Activated naive CD8-positive, alpha-beta T cell (primary cell): ENCODE measurements around the gene RPS10.

Experiments
- H3K27ac Mint-ChIP-seq: one replicate; pipeline ENCODE4 v1.8.0; 2021; ENCODE audit warnings: mixed read lengths
- H3K27me3 Mint-ChIP-seq: one replicate; pipeline ENCODE4 v1.8.0; 2021; ENCODE audit warnings: mixed read lengths
- H3K36me3 Mint-ChIP-seq: one replicate; pipeline ENCODE4 v1.8.0; 2021; ENCODE audit warnings: mixed read lengths
- H3K4me1 Mint-ChIP-seq: one replicate; pipeline ENCODE4 v1.8.0; 2021; ENCODE audit warnings: low read depth, mixed read lengths
- H3K4me3 Mint-ChIP-seq: one replicate; pipeline ENCODE4 v1.8.0; 2021; ENCODE audit warnings: mild to moderate bottlenecking, mixed read lengths
- H3K9me3 Mint-ChIP-seq: one replicate; pipeline ENCODE4 v1.8.0; 2021; ENCODE audit warnings: low read depth, mixed read lengths

The RPS10 gene

DNA sequence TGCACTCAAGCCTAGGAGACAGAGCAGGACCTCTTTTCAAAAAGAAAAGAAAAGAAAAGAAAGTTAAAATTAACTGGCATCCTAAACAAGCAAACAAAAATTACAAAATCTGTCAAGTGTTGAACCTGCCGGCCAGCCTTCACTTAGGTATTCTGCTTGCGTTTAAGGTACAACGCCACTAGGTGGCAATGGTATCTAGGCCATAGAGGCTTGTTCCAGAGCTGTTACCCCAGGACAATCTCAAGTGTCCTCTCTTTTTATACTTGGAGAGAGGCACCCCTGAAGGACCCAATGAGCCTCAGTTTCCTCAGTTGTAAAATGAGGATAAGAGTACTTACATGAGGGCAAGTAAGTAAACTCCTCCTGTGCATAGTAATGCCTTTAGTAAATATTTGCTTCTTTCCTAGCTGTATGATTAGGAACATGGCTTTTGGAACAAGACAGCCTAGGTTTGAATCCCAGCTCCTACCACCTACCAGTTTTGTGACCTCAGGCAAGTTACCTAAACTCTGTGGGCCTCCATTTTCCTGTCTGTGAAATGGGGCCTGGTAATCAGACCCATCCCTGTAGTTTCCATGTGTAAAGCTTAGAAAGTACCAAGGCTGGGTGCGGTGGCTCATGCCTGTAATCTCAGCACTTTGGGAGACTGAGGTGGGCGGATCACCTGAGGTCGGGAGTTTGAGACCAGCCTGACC lies 34.2 kb upstream of the RPS10 start:
- Mint-ChIP-seq H3K36me3 (no peaks in the 10 kb centered on the region), H3K4me3 (no peak overlapping the region), H3K4me1 (peaks cover under 1% of the 10 kb centered on the region), H3K27me3 (peaks cover 12% of the 10 kb centered on the region), H3K27ac (no peak overlapping the region), H3K9me3 (no peaks in the 10 kb centered on the region)

DNA sequence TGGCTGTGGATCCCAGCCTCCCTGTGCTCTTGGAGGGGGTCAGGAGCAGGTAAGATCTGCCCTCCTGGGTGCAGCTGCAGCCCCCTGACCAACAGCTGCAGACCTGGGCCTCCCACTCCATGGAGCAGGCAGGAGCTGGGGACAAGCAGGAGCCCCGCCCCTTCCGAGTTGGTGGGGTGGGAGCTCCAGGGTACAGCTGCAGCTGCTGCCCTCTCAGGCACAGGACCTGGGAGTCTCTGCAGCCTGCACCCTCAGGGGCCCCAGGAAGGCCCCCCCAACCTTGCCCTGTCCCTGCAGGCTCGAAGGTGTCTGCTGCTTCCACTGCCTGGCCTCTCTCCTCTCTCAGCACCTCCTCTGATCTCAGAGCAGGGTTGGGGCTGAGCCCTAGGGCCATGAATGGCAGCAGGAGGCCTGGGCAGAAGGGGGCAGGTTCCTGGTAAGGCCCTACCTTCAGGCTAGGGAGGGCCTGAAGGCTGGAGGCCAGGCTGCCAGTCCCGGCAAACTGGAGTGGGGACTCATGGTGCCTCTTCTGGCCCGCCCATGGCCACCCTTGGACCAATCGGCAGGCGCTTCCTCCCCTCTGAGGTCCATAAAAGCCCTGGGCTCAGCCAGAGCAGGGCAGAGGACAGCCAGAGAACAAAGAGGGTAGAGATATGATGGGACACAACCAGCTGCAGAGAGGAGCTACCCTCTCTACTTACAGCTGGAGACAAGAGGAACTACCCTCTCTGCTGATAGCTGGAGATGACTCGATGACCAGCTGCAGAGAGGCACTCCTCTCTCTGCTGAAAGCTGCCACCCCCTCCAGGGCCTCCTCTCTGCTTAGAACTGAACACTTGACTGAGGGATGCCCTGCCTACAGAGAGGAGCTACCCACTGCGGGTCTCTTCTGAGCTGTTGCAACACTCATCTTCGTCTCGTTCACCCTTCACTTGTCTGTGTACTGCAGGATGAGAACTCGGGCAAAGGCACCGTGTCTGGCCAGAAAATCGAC lies 32.2 kb upstream of the RPS10 start:
- Mint-ChIP-seq H3K4me3 (no peak overlapping the region), H3K9me3 (no peaks in the 10 kb centered on the region), H3K4me1 (no peaks in the 10 kb centered on the region), H3K27me3 (peaks cover 3% of the 10 kb centered on the region), H3K36me3 (no peaks in the 10 kb centered on the region), H3K27ac (no peak overlapping the region)

DNA sequence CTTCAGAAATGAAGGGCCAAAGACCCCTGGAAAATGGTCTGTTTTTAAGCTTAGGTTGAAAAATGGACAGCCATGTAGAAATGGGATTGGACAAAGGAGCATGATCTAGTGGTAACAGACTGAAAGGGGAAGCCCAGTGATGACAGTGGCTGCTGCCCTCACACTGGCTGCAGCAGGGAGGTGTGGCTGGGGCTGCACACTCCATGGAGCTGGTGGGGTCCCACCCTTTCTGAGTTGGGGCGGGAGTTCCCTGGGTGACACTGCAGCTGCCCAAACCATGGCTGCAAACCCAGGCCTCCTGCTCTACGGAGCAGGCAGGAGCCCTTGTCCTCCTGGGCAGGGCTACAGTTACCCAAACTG lies 31.5 kb upstream of the RPS10 start:
- Mint-ChIP-seq H3K9me3 (no peaks in the 10 kb centered on the region), H3K4me3 (no peak overlapping the region), H3K4me1 (no peaks in the 10 kb centered on the region), H3K27ac (no peak overlapping the region), H3K36me3 (no peaks in the 10 kb centered on the region), H3K27me3 (no peaks in the 10 kb centered on the region)

DNA sequence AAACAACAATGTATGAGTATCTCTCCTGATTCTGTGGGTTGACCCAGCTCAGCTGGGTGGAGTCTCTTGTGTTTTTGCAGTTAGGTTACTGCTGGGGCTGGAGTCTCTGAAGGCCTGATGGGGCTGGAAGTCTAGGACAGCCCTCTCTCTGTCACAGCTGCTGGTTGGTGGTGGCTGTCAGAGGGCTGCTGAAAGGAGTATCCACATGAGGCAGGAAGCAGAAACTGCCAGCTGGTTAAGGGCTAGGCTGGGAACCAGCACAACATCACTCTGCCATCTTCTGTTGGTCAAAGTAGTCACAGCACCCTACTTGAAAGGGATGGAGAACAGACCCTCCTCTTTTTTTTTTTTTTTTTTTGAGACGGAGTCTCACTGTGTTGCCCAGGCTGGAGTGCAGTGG lies 30.0 kb upstream of the RPS10 start:
- H3K36me3 Mint-ChIP-seq, result peaks cover 2% of the 10 kb centered on the region
- H3K9me3 Mint-ChIP-seq, result peaks cover 3% of the 10 kb centered on the region
- H3K4me3 Mint-ChIP-seq, result no peak overlapping the region
- H3K27me3 Mint-ChIP-seq, result no peaks in the 10 kb centered on the region
- no peak overlapping the region for H3K27ac Mint-ChIP-seq
- H3K4me1 Mint-ChIP-seq, result no peaks in the 10 kb centered on the region

DNA sequence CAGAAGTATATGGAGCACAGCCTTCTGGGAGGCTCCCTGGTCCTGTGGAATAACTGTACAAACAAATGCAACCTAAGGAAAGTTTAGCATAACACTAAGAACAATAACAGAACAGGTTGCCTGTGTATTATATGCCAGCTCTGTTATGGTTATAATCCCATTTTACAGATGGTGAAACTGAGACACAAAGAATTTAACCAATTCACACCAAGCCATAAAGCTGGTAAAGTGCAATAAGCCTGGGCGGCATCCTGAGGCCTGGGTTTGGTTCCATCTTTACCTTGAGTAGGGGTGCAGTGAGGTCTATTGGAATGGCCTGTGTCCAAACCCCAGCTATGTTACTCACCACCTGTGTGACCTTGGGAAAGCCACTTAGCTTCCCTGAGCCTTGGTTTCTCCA lies 25.3 kb upstream of the RPS10 start:
- Mint-ChIP-seq H3K4me1 (no peaks in the 10 kb centered on the region), H3K27ac (no peak overlapping the region), H3K4me3 (no peak overlapping the region), H3K9me3 (peaks cover 3% of the 10 kb centered on the region), H3K36me3 (peaks cover 2% of the 10 kb centered on the region), H3K27me3 (no peaks in the 10 kb centered on the region)

DNA sequence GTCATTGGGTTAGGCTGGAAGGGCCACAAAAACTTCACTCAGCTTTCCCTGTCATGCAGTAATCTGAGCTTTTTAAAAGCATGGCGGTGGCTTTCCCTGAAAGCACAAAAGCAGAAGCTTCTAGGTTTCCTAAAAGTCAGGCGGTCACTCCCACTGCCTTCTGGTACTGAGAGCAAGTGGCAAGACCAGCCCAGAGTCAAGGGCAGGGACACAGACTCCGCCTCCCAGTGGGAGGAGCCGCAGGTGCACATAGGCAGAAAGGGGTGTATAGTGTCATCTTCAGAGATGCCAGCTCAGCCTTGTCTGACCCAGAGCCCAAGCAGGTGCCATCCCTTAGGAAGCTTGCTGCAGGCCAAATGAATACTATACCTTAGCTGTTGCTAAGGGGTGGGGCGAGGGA lies 22.0 kb upstream of the RPS10 start:
- H3K9me3 Mint-ChIP-seq, result peaks cover 3% of the 10 kb centered on the region
- peaks cover 2% of the 10 kb centered on the region for H3K36me3 Mint-ChIP-seq
- no peaks in the 10 kb centered on the region for H3K27me3 Mint-ChIP-seq
- H3K27ac Mint-ChIP-seq, result no peak overlapping the region
- no peaks in the 10 kb centered on the region for H3K4me1 Mint-ChIP-seq
- no peak overlapping the region for H3K4me3 Mint-ChIP-seq

DNA sequence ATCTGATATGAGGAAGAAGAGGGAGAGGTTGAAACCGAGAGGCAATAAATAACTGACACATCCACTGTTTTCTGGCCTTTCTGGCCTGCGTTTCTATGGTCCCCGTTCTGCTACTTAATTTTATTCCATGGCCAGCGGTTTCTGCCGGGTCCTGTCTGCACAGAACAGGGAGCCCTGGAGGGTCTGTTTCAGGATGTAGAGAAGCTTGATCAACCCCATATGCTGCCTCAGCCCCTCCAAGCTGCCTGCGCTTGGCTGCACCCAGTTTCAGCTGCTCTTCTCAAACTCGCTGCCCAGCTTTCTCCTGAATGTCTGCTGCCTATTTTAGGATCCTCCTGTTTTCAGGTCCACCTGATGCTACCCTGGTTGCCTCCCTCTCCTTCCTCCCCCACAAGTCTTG lies 21.5 kb upstream of the RPS10 start:
- Mint-ChIP-seq H3K27ac (no peak overlapping the region), H3K9me3 (peaks cover 3% of the 10 kb centered on the region)

DNA sequence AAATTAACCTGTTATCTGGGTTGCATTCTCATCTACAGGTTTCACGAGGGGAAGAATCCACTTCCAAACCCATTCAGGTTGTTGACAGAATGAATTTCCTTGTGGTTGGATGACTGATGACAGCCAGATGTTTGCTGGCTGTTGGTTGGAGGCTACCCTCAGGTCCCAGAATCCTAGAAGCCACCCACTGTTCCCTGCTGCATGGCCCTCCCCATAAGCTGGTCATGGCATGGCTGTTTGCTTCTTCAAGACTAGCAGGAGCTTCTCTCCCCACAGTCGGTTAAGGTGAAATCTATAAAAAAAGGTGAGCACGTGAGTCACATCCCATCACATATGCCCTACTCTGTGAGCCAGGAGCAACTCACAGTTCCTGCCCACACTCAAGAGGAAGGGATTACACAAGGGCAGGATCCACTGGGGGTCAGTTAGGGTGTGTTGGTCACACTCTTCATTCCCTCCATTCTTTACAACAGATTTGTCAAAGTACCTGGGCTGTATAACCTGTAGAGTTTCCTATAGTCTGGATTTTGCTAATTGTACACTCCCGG lies 19.5 kb upstream of the RPS10 start:
- no peak overlapping the region for H3K27ac Mint-ChIP-seq
- H3K4me3 Mint-ChIP-seq, result no peak overlapping the region
- no peaks in the 10 kb centered on the region for H3K9me3 Mint-ChIP-seq
- no peaks in the 10 kb centered on the region for H3K36me3 Mint-ChIP-seq
- no peaks in the 10 kb centered on the region for H3K4me1 Mint-ChIP-seq
- no peaks in the 10 kb centered on the region for H3K27me3 Mint-ChIP-seq

More for the DNA sequence above, 21.5 kb upstream of the RPS10 start:
- H3K27me3 Mint-ChIP-seq, result no peaks in the 10 kb centered on the region
- no peaks in the 10 kb centered on the region for H3K4me1 Mint-ChIP-seq
- H3K36me3 Mint-ChIP-seq, result peaks cover 2% of the 10 kb centered on the region
- no peak overlapping the region for H3K4me3 Mint-ChIP-seq

DNA sequence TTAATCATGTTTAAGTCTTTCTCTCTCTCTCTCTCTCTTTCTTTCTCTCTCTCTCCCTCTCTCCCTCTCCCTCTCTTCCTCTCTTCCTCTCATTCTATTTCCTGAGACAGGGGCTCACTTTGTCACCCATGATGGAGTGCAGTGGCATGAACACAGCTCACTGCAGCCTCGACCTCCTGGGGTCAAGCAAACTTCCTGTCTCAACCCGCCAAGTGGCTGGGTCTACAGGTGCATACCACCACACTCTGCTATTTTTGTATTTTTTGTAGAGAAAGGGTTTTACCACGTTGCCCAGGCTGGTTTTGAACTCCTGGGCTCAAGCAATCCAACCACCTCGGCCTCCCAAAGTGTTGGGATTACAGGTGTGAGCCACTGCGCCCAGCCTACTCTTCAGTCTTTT lies 15.7 kb upstream of the RPS10 start:
- H3K4me3 Mint-ChIP-seq, result no peak overlapping the region
- no peaks in the 10 kb centered on the region for H3K9me3 Mint-ChIP-seq
- no peak overlapping the region for H3K27ac Mint-ChIP-seq
- H3K27me3 Mint-ChIP-seq, result no peaks in the 10 kb centered on the region
- no peaks in the 10 kb centered on the region for H3K36me3 Mint-ChIP-seq
- H3K4me1 Mint-ChIP-seq, result no peaks in the 10 kb centered on the region

DNA sequence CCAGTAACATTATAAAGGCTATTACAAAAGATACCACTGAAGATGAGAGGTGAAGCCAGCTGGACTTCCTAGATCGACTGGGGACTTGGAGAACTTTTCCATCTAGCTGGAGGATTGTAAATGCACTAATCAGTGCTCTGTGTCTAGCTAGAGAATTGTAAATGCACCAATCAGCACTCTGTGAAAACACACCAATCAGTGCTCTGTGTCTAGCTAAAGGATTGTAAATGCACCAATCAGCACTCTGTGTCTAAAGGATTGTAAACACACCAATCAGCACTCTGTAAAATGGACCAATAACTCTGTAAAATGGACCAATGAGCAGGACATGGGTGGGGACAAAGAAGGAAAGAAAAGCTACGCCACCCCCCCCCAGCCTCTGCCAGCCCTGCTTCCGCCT lies 13.6 kb upstream of the RPS10 start:
- H3K9me3 Mint-ChIP-seq, result no peaks in the 10 kb centered on the region
- H3K27ac Mint-ChIP-seq, result no peak overlapping the region
- no peaks in the 10 kb centered on the region for H3K27me3 Mint-ChIP-seq
- no peaks in the 10 kb centered on the region for H3K36me3 Mint-ChIP-seq
- no peaks in the 10 kb centered on the region for H3K4me1 Mint-ChIP-seq
- no peak overlapping the region for H3K4me3 Mint-ChIP-seq

DNA sequence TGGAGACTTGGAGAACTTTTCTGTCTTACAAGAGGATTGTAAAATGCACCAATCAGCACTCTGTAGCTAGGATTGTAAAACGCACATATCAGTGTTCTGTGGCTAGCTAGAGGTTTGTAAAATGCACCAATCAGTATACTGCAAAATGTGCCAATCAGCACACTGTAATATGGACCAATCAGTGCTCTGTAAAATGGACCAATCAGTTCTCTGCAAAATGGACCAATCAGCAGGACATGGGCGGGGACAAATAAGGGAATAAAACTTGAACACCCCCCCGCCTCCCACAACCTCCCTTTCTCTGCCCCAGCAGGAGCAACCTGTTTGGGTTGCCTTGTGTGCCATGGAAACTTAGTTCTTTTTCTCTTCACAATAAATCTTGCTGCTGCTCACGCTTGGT lies 12.8 kb upstream of the RPS10 start:
- H3K4me3 Mint-ChIP-seq, result no peak overlapping the region
- no peaks in the 10 kb centered on the region for H3K27me3 Mint-ChIP-seq
- no peak overlapping the region for H3K27ac Mint-ChIP-seq
- no peaks in the 10 kb centered on the region for H3K9me3 Mint-ChIP-seq
- no peaks in the 10 kb centered on the region for H3K4me1 Mint-ChIP-seq
- H3K36me3 Mint-ChIP-seq, result no peaks in the 10 kb centered on the region

DNA sequence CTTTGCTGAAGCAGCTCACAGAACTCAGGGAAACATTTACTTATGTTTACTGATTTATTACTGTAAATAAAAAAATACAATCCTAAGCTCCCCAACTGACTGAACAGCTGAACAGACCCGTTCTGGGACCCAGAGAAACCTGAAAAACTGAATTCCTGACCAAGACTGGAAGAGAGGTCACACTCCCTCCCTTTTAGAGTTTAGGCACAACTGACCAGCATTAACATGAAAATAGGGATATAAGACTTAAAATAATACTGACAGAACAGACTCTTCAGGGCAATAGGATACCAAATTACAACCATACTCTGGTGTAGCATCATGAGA lies 11.7 kb upstream of the RPS10 start:
- Mint-ChIP-seq H3K4me3 (no peak overlapping the region), H3K36me3 (no peaks in the 10 kb centered on the region), H3K27ac (no peak overlapping the region), H3K9me3 (no peaks in the 10 kb centered on the region), H3K4me1 (no peaks in the 10 kb centered on the region), H3K27me3 (no peaks in the 10 kb centered on the region)

DNA sequence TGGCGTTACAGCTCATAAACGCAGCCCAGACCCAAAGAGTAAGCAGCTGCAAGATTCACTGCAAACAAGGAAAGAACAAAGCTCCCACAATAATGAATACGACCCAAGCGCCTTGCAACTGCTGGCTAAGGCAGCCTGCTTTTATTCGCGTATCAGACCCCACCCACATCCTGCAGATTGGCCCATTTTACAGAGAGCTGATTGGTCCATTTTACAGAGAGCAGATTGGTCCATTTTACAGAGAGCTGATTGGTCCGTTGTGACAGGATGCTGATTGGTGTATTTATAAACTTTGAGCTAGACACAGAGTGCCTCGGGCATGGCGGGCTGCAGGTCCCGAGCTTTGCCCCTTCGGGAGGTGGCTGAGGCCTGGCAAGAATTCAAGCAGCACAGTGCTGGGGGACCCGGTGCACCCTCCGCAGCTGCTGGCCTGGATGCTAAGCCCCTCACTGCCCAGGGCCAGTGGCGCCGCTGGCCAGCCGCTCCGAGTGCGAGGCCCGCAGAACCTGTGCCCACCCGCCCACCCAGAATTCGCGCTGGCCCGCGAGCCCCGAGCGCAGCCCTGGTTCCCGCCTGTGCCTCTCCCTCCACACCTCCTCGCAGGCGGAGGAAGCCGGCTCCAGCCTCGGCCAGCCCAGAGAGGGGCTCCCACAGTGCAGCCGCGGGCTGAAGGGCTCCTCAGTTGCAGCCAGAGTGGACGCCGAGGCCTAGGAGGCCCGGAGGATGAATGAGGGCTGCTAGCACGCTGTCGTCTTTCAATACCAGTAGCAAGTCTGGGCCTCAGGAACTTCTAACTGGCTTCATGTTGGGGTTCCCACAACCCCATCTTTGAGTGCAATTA lies 11.2 kb upstream of the RPS10 start:
- Mint-ChIP-seq H3K4me3 (no peak overlapping the region), H3K9me3 (no peaks in the 10 kb centered on the region), H3K27ac (no peak overlapping the region), H3K27me3 (no peaks in the 10 kb centered on the region), H3K36me3 (no peaks in the 10 kb centered on the region), H3K4me1 (no peaks in the 10 kb centered on the region)

DNA sequence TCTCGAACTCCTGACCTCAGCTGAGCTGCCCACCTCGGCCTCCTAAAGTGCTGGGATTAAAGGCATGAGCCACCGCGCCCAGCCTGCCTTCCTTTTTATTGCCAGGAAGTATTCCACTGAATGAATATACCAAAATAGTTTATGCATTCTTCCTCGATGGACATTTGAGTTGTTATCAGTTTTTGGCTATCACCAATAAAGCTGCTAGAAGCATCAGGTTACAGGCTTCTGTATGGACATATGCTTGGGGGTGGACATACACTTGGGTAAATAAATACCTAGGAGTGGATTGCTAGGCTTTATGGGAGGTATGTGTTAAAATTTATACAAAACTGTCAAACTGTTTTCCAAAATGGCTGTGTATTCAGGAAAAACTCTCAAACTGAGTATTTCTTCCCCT lies 10.0 kb upstream of the RPS10 start:
- Mint-ChIP-seq H3K9me3 (no peaks in the 10 kb centered on the region), H3K36me3 (no peaks in the 10 kb centered on the region), H3K27me3 (no peaks in the 10 kb centered on the region), H3K27ac (no peak overlapping the region), H3K4me1 (no peaks in the 10 kb centered on the region), H3K4me3 (no peak overlapping the region)

DNA sequence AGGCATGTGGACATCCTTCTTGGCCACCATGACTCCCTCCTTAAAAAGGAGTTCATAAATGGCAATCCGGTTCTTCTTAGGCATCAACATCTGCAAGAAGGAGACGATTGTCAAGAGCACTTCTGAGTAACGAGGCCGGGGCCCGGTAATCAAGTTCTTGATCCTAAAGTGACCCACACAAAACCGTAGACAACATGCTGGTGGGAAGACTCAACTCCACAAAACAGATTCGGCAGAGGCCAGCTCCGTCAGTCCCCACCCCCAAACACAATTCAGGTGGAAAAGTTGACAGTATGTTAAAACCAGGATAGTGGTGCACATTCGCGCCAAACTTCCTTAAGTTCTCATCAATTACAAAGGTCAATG lies 754 bp downstream of the RPS10 start:
- no peaks in the 10 kb centered on the region for H3K27me3 Mint-ChIP-seq
- H3K9me3 Mint-ChIP-seq, result no peaks in the 10 kb centered on the region
- peaks cover 31% of the 10 kb centered on the region for H3K4me1 Mint-ChIP-seq
- H3K36me3 Mint-ChIP-seq, result peaks cover 12% of the 10 kb centered on the region
- peak overlapping the region; percentile 98 for H3K4me3 Mint-ChIP-seq
- peak overlapping the region; percentile 100 for H3K27ac Mint-ChIP-seq
